Osteoblast (primary cell): ENCODE measurements around the gene COL6A2. TPM values are rescaled to one million over a fixed set of nuclear protein-coding genes. Genes with fewer than 3 reads are reported as not detected.
A peak's percentile ranks its signal among the peaks of the same experiment; 100 is the strongest.

Source experiments
- DNase-seq: peaks from one replicate; pipeline ENCODE4 v3.0.0; 2011; ENCODE audit warnings: low spot score, mixed read lengths; ENCODE audit not compliant: insufficient read length; ENCODE audit errors: missing footprints
- H2AFZ ChIP-seq: 2 replicates; pipeline ENCODE4 v1.6.0; 2011; ENCODE audit warnings: mild to moderate bottlenecking, low read length
- H3K27ac ChIP-seq: 2 replicates; pipeline ENCODE4 v1.5.1; 2011; ENCODE audit warnings: mild to moderate bottlenecking, low read depth, low read length, moderate library complexity
- H3K27me3 ChIP-seq: 2 replicates; pipeline ENCODE4 v1.6.0; 2012; ENCODE audit warnings: mild to moderate bottlenecking, control low read depth, inconsistent platforms, low read length, moderate library complexity; ENCODE audit not compliant: insufficient read depth
- H3K36me3 ChIP-seq: 2 replicates; pipeline ENCODE4 v1.5.1; 2011; ENCODE audit warnings: mild to moderate bottlenecking, low read length, control low read depth, moderate library complexity; ENCODE audit not compliant: insufficient read depth
- H3K4me1 ChIP-seq: 2 replicates; pipeline ENCODE4 v1.5.1; 2011; ENCODE audit warnings: mild to moderate bottlenecking, low read length, control low read depth, moderate library complexity; ENCODE audit not compliant: insufficient read depth
- H3K4me2 ChIP-seq: 2 replicates; pipeline ENCODE4 v1.6.0; 2011; ENCODE audit warnings: mild to moderate bottlenecking, low read length; ENCODE audit not compliant: insufficient read depth
- H3K4me3 ChIP-seq: fragments of 200-600 bp; sonication (generic); 3 replicates; pipeline ENCODE4 v1.5.1; 2012; ENCODE audit warnings: mild to moderate bottlenecking, low read length, inconsistent platforms; ENCODE audit not compliant: insufficient read depth
- H3K79me2 ChIP-seq: 2 replicates; pipeline ENCODE4 v1.6.0; 2012; ENCODE audit warnings: mild to moderate bottlenecking, low read length, control low read depth, inconsistent platforms; ENCODE audit not compliant: insufficient read depth
- H3K9me3 ChIP-seq: 2 replicates; pipeline ENCODE4 v1.5.1; 2011; ENCODE audit warnings: low read depth, low read length, control low read depth
- H4K20me1 ChIP-seq: 2 replicates; pipeline ENCODE4 v1.6.0; 2012; ENCODE audit warnings: mild to moderate bottlenecking, low read length, control low read depth; ENCODE audit not compliant: insufficient read depth
- total RNA-seq: library from RNA; depleted of rRNA; stranded (reverse); fragments of >200 nt; gene quantifications from 2 replicates; pipeline ENCODE4 v1.2.3, GENCODE V29; 2012
- TF ChIP-seq, protein P1 (sequence below): IDR thresholded peaks from 2 replicates; pipeline ENCODE4 v1.5.1; 2011; ENCODE audit warnings: mild to moderate bottlenecking, low read depth, low read length, moderate library complexity; ENCODE audit errors: extremely low read depth

COL6A2 gene
- total RNA-seq, 1 donor = 1,265 TPM

GRCh38 chr21:46093668-46094400 is 4.1 kb upstream of the COL6A2 start:
- no peaks in the 10 kb centered on the region for H3K27me3 ChIP-seq
- H3K79me2 ChIP-seq = peaks cover 19% of the 10 kb centered on the region
- no peak overlapping the region for H2AFZ ChIP-seq
- H4K20me1 ChIP-seq = no peaks in the 10 kb centered on the region
- TF ChIP-seq, protein P1, sequence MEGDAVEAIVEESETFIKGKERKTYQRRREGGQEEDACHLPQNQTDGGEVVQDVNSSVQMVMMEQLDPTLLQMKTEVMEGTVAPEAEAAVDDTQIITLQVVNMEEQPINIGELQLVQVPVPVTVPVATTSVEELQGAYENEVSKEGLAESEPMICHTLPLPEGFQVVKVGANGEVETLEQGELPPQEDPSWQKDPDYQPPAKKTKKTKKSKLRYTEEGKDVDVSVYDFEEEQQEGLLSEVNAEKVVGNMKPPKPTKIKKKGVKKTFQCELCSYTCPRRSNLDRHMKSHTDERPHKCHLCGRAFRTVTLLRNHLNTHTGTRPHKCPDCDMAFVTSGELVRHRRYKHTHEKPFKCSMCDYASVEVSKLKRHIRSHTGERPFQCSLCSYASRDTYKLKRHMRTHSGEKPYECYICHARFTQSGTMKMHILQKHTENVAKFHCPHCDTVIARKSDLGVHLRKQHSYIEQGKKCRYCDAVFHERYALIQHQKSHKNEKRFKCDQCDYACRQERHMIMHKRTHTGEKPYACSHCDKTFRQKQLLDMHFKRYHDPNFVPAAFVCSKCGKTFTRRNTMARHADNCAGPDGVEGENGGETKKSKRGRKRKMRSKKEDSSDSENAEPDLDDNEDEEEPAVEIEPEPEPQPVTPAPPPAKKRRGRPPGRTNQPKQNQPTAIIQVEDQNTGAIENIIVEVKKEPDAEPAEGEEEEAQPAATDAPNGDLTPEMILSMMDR = no peak
- H3K4me2 ChIP-seq = no peak overlapping the region
- no peaks in the 10 kb centered on the region for H3K36me3 ChIP-seq
- DNase-seq = peak; percentile 42
- H3K4me3 ChIP-seq = no peak overlapping the region
- H3K27ac ChIP-seq = peak overlapping the region; percentile 96
- H3K9me3 ChIP-seq = no peaks in the 10 kb centered on the region
- peaks cover 25% of the 10 kb centered on the region for H3K4me1 ChIP-seq

DNA sequence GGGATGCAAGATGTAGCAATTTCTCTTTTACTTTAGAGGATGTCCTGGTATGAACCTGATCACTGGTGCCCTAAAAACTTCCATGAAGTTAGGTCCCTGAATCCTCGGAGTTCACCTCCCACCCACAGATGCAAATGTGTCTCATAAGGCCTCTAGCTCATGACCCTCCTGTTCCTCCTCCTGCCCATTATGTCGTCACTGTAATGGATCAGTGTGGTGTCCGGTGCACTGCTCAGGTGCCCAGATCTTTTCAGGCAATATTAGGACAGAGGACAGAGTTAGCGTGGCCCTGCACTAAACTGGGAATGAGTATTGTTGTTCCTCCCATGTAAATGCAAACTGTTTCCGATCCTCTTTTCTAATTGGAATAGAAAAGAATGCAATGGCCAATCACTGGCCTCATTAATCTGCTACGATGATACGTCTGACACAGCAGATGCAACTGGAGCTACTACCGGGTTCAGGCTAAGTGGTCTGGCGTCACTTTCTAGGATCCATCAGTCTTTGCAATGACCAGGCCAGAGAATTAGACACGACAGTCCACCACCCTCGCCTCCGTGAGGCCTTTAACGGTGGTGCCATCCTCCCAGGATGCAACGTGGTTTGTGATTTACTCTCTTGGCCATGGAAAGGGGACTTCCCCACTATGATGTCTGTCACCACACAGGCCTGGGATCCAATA is 3.4 kb upstream of the COL6A2 start:
- Histone ChIP-seq H3K4me1 (peaks cover 25% of the 10 kb centered on the region), H3K79me2 (peaks cover 25% of the 10 kb centered on the region), H2AFZ (no peak overlapping the region), H3K9me3 (no peaks in the 10 kb centered on the region), H3K4me3 (no peak overlapping the region), H3K27ac (peak overlapping the region; percentile 96), H3K36me3 (no peaks in the 10 kb centered on the region), H3K4me2 (no peak overlapping the region), H3K27me3 (no peaks in the 10 kb centered on the region), H4K20me1 (peaks cover under 1% of the 10 kb centered on the region)
- TF ChIP-seq, protein P1 = no peak
- peak; percentile 88 for DNase-seq

DNA sequence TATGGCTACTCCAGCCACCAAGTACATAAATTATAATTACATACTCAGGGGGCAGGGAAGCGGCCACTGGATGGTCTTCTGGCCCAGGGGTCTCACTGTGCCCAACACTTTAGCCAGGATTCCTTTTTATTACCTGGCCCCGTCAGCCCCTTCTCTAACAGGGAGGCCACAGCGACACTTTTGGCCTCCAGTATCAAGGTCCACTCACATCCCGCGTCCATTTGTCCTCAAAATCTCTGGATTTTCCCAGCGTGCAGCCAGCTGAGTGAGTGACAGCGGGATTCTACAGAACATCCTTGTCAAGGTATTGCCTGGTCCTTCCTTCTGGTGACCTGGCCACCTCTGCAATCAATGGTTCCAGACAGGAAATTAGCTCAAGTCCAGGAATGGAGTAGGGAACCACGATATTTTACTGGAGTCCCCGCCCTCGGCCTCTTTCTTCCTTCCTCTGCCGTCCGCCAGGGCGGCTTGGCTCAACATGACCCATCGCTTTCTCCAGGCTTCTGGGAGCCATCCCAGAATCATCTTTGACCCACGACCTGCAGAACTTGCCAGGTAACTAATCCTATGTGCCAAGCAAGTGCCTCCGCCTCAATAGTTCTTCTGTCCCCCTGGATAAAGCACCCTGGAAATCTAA is 2.7 kb upstream of the COL6A2 start:
- no peaks in the 10 kb centered on the region for H3K9me3 ChIP-seq
- H3K27me3 ChIP-seq = no peaks in the 10 kb centered on the region
- peaks cover 2% of the 10 kb centered on the region for H3K36me3 ChIP-seq
- H3K4me3 ChIP-seq = no peak overlapping the region
- TF ChIP-seq, protein P1 = no peak
- H3K4me1 ChIP-seq = peaks cover 32% of the 10 kb centered on the region
- DNase-seq = peak; percentile 45
- H4K20me1 ChIP-seq = peaks cover 7% of the 10 kb centered on the region
- no peak overlapping the region for H3K27ac ChIP-seq
- H3K4me2 ChIP-seq = no peak overlapping the region
- peaks cover 31% of the 10 kb centered on the region for H3K79me2 ChIP-seq
- H2AFZ ChIP-seq = no peak overlapping the region
